ENCODE results near the gene CTU2.

- TF ChIP-seq EP300 (conservative IDR thresholded peaks at IDR 0.05; ENCODE audit: poor library complexity, severe bottlenecking), result no peak
- TF ChIP-seq, protein P1, sequence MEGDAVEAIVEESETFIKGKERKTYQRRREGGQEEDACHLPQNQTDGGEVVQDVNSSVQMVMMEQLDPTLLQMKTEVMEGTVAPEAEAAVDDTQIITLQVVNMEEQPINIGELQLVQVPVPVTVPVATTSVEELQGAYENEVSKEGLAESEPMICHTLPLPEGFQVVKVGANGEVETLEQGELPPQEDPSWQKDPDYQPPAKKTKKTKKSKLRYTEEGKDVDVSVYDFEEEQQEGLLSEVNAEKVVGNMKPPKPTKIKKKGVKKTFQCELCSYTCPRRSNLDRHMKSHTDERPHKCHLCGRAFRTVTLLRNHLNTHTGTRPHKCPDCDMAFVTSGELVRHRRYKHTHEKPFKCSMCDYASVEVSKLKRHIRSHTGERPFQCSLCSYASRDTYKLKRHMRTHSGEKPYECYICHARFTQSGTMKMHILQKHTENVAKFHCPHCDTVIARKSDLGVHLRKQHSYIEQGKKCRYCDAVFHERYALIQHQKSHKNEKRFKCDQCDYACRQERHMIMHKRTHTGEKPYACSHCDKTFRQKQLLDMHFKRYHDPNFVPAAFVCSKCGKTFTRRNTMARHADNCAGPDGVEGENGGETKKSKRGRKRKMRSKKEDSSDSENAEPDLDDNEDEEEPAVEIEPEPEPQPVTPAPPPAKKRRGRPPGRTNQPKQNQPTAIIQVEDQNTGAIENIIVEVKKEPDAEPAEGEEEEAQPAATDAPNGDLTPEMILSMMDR (IDR thresholded peaks at IDR 0.05; ENCODE audit: poor library complexity, severe bottlenecking), result no peak
Measured at GRCh38 chr16:88750854-88751253, 44.6 kb downstream of the CTU2 start.

All from neural cell (in vitro differentiated cells).